GM21619 (cell line): ENCODE results near the gene SERINC3.

Experiments used
- ATAC-seq: cut with Tn5 transposase; IDR thresholded peaks from one replicate; pipeline ENCODE4 v1.9.1; 2021; ENCODE audit not compliant: unreplicated experiment

The SERINC3 gene

DNA sequence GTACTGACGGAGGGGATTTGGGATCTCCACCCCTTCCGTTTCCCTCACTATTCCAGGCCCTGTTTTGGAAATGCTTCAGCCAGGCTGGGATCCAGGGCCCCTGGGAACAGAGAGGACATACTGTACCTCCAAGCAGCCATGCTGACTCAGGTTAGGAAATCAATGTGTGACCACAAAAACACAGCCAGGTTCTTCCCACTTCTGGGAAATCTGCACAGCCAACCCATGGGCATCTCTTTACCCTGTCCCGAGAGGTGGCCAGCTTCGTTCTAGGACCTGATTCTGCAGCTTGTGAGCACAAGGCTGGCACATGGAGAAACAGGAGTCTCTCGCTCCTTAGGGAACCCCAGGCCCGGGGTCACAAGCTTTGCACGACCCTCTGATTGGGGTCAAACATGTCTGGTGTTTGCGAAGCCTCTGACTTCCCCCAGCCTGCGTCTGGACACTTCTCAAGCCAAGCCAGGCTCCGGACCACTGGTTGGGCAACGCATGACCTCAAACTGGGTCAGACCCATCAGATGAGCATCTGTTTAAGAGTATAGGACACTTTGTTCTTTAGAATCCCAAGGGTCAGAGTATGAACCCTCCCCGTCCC is 54.5 kb downstream of the SERINC3 start:
- ATAC-seq, result no peak

DNA sequence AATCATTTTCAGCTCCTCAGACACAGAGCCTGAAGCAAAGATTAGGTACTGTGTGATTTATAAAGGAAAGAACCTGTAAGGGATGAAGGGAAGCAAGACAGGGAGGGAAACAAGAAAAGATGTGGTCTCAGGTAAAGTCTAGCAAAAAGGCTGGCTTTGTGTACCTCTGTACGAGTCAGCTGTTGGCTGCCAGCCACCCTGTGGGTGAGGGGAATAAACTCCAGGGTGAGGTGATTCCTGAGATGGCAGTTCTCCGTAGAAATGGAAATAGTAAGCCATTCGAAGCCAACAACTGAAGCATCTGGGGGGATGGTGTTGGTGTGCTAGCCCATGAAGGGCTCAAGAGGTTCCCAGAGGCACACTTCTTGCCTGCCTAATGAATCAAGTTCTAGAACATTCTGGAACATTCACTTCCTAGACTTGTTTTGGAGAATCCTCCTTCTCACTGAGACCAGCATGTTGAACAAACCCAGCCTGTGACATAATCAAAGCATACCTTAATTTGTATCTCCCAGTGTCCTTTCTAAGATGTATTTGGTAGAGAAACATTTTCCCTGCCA is 56.8 kb downstream of the SERINC3 start:
- no peak for ATAC-seq

DNA sequence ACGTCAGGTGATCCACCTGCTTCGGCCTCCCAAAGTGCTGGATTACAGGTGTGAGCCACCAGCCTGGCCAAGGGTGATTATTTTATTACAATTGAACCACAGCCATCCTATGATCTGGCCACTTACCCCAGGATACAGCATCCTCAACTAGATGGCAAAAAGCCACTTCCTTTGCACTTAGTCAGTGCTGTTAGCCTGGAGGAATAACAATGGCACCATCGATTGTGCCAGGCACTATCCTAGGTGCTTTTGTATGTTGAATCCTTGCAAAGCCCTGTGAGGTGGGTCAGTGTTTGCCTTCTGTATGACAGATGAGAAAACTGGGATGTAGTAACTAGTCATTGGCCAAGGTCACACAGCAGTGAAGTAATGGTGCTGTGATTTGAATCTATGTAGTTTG is 57.4 kb downstream of the SERINC3 start:
- no peak for ATAC-seq

DNA sequence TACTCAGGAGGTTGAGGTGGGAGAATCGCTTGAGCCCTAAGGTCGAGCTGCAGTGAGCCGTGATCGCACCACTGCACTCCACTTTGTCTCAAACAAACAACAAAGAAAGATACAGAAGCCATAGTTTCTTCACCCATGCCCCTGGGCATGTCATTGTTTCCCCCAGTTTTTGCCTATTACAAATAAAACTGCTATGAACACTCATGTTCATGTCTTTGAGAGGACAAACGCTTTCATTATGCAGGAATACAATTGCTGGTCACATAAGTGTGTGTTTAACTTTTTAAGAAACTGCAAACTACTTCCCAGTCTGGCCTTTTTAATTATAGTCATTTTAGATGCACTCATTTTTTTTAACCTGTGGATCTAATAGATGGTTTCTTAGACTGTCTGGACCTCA is 58.4 kb downstream of the SERINC3 start:
- no peak for ATAC-seq

DNA sequence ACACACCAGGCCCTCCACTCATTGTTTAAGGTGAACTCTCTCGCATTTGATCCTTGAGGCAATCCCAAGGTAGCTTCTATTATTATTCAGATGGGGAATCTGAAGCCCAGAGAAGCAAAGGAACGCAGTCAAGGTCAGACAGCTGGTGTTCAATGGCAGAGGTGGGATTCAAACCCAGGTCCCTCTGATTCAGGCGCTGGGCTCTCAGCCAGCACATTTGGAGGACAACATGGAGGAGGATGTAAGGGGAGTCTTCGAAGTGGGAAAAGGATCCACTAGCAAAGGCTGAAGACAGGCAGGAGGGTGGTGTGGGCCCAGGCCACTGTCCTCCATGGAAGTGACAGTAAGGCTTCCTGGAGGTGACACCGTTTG is 60.1 kb downstream of the SERINC3 start:
- ATAC-seq, result no peak

DNA sequence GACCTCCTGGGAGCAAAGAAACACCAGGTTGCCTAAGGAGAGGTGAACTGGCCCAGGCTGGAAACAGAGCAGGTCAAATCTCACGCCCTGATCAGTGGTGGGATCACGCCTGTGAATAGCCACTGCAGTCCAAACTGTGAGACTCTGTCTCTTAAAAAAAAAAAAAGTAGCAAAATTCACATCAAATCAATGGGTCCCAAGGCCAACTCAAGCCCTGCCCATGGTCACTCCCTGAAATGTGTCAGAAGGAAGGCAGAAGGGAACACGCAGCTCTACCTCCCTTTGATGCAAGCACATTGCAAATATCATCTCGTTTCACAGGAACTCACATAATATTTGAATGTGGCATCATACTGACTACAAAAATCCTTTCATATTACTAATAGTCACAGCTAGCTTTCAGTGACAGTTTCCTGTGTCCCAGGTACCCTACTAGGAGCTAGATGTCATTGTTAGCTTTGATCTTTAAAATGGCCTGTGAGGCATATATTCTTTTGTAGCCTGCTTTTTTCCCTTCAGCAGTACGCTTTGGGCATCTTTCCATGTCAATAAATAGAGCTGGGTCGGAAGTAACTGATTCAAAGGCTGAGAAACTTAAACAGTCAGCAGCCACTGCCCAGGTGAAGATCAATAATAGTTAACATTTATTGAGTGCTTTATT is 60.6 kb downstream of the SERINC3 start:
- no peak for ATAC-seq

DNA sequence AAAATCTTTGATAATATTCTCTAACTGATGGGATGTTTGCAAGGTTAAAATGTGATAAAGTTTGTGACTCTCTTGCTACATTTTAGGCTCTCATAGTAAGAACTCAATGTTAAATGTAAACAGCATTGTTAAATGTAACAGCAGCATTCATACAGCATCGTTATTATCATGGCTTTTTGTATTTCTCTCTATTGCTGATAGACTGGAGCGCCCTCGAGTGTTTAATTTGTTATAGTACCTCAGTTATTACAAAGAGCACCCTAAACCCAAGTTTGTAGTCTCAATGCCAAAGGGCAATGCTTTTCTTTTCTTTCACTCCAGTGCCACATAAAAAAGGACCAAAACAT is 61.1 kb downstream of the SERINC3 start:
- no peak for ATAC-seq

DNA sequence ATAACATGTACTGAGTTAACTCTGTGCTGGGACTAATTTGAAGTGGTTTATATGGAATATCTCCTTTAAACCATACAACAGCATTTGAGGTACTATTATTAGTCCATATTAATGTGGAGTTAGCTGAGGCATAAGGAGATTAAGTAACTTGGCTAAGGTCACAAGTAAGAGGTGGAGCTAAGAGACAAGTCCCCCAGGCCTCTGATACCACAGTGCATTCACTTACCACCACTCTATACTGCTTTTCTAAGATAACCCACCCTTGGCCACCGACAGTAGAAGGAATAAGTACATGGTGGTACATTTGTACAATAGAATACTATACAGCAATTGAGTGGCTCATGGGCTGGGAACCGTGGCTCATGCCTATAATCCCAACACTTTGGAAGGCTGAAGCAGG is 62.6 kb downstream of the SERINC3 start:
- ATAC-seq, result no peak

DNA sequence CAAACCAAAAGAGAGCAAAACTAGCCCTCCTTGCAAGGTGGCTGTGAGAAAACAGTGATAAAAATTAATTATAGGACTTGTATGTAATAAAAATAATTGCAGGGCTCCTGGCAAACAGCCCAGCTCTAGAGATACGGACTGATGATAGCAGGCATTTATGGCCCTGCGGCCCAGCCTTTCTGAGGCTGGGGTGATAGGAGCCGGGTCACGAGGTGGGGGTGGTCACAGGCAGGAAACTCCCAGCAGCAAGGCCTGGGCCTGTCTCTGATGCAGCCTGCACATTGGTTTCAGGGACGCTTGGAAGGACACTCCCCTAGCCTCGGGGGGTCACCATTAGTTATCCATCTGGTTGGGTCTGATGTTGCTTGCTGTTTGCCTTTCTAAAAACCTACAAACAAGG is 64.9 kb downstream of the SERINC3 start:
- no peak for ATAC-seq

DNA sequence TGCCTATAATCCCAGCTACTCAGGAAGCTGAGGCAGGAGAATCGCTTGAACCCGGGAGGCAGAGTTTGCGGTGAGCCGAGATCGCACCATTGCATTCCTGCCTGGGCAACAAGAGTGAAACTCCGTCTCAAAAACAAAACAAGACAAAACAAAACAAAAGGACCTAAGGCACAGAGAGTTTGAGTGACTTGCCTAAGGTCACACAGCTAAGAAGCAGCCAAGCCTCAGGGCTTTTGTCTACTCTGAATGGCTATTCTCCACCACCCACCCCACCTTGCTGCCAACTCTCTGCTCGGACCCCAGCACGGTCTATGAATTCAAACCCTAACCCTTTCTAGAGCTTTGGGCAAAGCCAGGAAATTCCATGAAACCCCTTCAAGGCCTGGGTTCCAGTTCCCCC is 65.3 kb downstream of the SERINC3 start:
- no peak for ATAC-seq

DNA sequence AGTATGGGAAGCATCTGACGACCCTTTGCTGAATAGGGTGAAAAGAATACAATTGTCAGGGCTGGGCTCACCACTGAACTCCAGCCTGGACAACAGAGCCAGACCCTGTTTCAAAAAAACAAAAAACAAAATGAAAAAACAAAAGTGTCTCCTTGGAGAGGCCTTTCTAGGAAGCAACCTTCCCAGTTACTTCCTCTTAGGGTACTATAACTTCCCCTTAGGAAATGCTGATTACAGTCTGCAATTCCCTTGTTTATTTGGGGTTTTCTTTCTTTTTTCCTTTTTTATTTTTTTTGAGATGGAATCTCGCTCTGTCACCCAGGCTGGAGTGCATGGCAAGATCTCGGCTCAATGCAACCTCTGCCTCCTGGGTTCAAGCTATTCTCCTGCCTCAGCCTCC is 66.7 kb downstream of the SERINC3 start:
- ATAC-seq, result no peak

DNA sequence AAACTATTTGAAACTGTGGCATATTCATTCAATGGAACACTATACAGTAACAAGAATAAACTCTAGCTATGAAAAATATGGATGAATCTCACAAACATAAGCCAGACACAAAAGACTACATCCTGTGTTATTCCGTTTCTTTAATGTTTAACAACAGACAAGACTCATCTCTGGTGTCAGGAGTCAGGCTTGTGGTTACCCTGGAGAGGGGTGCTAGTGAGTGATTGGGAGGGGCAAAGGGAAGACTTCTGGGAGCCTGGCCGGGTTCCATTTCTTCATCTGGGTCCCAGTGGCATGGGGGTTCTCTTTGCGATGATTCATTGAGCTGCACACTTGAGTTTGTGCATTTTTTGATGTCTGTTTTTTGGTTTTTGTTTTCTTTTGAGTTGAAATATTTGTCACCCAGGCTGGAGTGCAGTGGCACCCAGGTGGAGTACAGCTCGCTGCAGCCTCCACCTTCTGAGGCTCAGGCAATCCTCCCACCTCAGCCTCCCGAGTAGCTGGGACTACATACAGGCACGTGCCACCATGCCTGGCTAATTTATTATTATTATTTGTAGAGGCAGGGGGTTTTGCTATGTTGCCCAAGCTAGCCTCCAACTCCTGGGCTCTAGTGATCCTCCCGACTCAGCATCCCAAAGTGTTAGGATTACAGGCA is 67.4 kb downstream of the SERINC3 start:
- no peak for ATAC-seq

DNA sequence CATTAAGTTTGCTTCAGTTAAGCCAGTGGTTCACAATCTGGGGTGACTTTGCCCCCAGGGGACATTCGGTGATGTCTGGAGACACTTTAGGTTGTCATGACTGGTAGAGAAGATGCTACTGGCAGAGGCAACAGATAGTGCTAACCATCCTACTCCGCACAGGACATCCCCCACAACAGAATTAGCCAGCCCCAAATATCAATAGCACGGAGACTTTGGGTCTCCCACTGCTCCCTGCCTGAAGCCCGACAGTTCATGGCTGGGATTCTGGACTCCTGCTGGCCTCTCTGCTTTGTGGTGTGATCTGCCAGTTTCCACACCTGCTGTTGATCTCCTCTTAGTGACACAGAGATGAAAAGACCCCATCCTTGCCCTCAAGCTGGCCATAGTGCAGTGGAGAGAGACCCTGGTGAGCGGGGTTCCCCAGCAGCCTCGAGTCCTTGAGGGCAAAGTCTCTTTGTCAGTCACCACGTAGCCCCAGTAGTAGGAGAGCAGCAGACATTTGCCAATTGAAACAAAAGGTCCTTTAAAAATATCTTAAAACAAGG is 70.9 kb downstream of the SERINC3 start:
- no peak for ATAC-seq

DNA sequence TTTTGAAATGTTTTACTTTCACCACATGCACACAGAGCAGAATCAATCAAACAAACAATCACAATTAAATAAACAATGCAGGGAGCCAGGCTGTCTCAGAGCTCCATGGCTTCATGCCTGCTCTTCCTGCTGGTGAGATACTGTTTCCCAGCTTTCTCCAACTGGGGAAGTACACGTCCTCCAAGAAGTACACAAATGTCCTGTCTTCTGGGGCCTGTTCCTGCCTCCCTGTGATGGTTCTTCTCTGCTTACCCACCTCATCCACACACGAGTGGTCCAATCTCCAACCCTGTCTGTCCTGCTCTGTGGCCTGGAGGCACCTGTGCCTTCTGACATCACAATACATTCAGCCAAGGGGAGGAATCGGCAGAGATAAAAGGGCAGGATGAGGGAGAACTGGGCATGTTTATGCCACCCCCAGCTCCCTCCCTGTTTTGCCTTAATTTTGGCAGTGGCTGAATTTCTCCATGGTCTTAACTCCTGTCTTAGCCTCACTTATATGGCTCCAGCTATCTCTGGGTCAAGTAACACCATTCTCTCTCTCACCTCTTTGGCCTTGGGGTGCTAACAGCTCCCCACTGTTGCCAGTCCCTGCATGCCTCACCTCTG is 71.5 kb downstream of the SERINC3 start:
- no peak for ATAC-seq

DNA sequence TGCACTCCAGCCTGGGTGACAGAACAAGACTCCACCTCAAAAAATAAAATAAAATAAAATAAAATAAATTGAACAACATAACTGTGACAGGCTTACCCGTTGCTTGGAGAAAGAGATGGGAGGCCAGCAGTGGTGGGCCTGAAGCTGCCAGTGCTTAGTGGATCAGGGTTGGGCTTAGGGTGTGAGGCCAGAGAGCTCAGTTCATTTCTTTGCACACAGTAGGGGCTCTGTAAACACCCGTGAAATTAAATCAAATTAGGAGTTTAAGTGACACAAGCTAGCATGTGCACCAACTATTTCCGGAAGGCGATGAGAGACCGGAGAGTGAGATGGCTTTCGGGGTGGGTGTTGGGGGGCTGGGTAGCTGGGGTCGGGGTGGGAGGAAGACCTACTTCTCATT is 72.0 kb downstream of the SERINC3 start:
- ATAC-seq, result no peak

DNA sequence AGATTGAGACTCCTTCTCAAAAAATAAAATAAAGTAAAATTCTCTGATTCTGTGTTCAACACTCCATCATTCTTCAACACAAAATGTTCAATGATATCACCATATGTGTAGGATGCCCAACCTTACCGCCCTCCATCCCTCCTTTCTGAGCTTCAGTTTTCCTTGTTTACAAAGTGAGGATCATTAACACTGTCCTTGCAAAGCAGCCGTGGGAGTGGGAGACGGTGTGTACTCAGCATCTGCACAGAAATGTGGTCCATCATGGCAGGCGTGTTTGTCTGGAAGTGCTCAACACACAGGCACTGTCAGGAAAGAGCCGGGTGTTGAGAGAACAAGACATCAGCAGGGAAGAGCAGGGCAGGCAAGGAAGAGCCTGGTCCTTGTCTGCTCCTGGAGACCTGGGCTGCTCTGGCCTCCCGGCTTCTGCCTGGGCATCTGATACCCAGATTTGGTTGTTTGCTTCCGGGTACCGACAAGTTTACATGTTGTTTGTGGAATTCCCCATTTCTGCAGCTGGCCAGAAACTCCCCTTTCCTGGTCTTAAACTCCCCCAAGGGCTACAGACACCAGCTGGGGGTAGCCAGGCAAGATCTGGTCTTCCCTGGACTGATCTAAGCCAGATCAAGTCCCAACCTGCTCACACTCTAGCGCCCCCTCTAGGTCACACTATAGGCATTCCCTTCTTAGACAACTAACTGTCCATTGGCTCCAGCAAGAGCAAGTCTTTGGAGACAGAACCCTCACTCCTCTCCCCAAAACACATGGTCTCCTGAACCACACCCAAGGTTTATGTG is 72.9 kb downstream of the SERINC3 start:
- no peak for ATAC-seq

DNA sequence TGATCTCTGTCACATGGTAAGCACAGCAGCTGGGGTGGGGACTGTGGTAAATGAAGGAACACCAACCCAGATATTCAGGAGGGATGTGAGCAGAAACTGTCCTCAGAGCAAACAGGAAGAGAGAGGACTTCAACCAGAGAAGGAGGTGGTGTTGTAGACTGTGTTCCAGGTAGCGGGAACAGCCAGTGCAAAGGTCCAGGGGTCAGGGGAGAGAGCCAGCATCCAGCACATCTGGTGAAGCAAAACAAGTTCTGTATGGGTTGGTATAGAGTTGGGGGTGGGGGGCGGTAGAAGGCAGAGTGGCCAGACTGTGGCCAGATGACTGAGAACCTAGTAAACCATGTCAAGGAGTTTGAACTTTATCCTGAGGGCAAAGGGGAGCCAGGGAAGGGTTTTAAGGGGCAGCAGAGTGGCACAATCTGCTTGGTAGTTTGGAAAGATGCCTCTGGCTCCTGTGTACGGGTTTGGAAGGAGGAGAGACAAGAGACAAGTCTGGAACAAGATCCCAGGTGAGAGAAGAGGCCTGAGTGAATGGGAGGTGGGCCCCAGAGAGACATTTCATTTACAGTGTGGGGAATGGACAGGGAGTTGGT is 73.9 kb downstream of the SERINC3 start:
- no peak for ATAC-seq
